Muscle layer of colon (tissue), 2 donors: ENCODE measurements around the gene TRIM44.

Experiments
- H3K27ac ChIP-seq: one replicate; pipeline ENCODE4 v1.7.0; 2013; ENCODE audit warnings: low read depth, mild to moderate bottlenecking, low read length, moderate library complexity
- H3K27me3 ChIP-seq, 2 donors: one replicate each; pipeline ENCODE4 v1.7.0; 2013; ENCODE audit warnings: low read length in 2 of 2, mild to moderate bottlenecking in 2 of 2; ENCODE audit not compliant: insufficient read depth in 2 of 2, control insufficient read depth in 1 of 2
- H3K36me3 ChIP-seq: one replicate; pipeline ENCODE4 v1.7.0; 2013; ENCODE audit warnings: mild to moderate bottlenecking, low read length; ENCODE audit not compliant: insufficient read depth
- H3K4me1 ChIP-seq: one replicate; pipeline ENCODE4 v1.7.0; 2013; ENCODE audit warnings: mild to moderate bottlenecking, low read length; ENCODE audit not compliant: insufficient read depth
- H3K4me3 ChIP-seq, 2 donors: one replicate each; pipeline ENCODE4 v1.7.0; 2013; ENCODE audit warnings: low read length in 2 of 2, low read depth in 1 of 2, mild to moderate bottlenecking in 1 of 2, moderate library complexity in 1 of 2
- H3K9ac ChIP-seq: one replicate; pipeline ENCODE4 v1.7.0; 2013; ENCODE audit warnings: low read length
- H3K9me3 ChIP-seq: one replicate; pipeline ENCODE4 v1.7.0; 2013; ENCODE audit warnings: mild to moderate bottlenecking, low read length
- donor health status: abdominal sarcoma.
- donor health status: Adenocarcinoma of cecum.

TRIM44 gene

GRCh38 chr11:35677904-35678303 lies 15.3 kb downstream of the TRIM44 start:
- Histone ChIP-seq H3K9me3 (no peaks in the 10 kb centered on the region), H3K27ac (no peak overlapping the region), H3K4me3 (no peak overlapping the region), H3K4me1 (peaks cover 29% of the 10 kb centered on the region), H3K9ac (no peak overlapping the region), H3K27me3 (no peaks in the 10 kb centered on the region), H3K36me3 (no peaks in the 10 kb centered on the region)

GRCh38 chr11:35678471-35678870 lies 15.9 kb downstream of the TRIM44 start:
- Histone ChIP-seq H3K4me3 (no peak overlapping the region), H3K27ac (no peak overlapping the region), H3K9me3 (no peaks in the 10 kb centered on the region), H3K27me3 (no peaks in the 10 kb centered on the region), H3K4me1 (peaks cover 32% of the 10 kb centered on the region), H3K9ac (no peak overlapping the region), H3K36me3 (no peaks in the 10 kb centered on the region)

- Histone ChIP-seq H3K4me3 (no peak overlapping the region), H3K27me3 (no peaks in the 10 kb centered on the region), H3K36me3 (no peaks in the 10 kb centered on the region), H3K9ac (no peak overlapping the region), H3K9me3 (no peaks in the 10 kb centered on the region), H3K4me1 (peaks cover 32% of the 10 kb centered on the region), H3K27ac (no peak overlapping the region)
These were observed 16.4 kb downstream of the TRIM44 start for GRCh38 chr11:35678975-35679374.

GRCh38 chr11:35680506-35680905 lies 17.9 kb downstream of the TRIM44 start:
- no peaks in the 10 kb centered on the region for H3K27me3 ChIP-seq
- H3K9me3 ChIP-seq = no peaks in the 10 kb centered on the region
- no peaks in the 10 kb centered on the region for H3K36me3 ChIP-seq
- peaks cover 25% of the 10 kb centered on the region for H3K4me1 ChIP-seq
- no peak overlapping the region for H3K4me3 ChIP-seq
- no peak overlapping the region for H3K9ac ChIP-seq
- H3K27ac ChIP-seq = no peak overlapping the region

- no peaks in the 10 kb centered on the region for H3K9me3 ChIP-seq
- no peak overlapping the region for H3K4me3 ChIP-seq
- H3K27me3 ChIP-seq = no peaks in the 10 kb centered on the region
- H3K4me1 ChIP-seq = peaks cover 18% of the 10 kb centered on the region
- no peak overlapping the region for H3K27ac ChIP-seq
- no peak overlapping the region for H3K9ac ChIP-seq
- no peaks in the 10 kb centered on the region for H3K36me3 ChIP-seq
These were observed 18.7 kb downstream of the TRIM44 start for GRCh38 chr11:35681163-35681767.

GRCh38 chr11:35682230-35683173 lies 19.9 kb downstream of the TRIM44 start:
- H3K27me3 ChIP-seq = no peaks in the 10 kb centered on the region
- no peak overlapping the region for H3K9ac ChIP-seq
- H3K4me3 ChIP-seq = no peak overlapping the region

GRCh38 chr11:35683728-35684339 lies 21.3 kb downstream of the TRIM44 start:
- Histone ChIP-seq H3K9ac (no peak overlapping the region), H3K4me1 (peaks cover 14% of the 10 kb centered on the region), H3K4me3 (no peak overlapping the region), H3K36me3 (peaks cover 8% of the 10 kb centered on the region), H3K27me3 (no peaks in the 10 kb centered on the region), H3K9me3 (no peaks in the 10 kb centered on the region), H3K27ac (no peak overlapping the region)

More at GRCh38 chr11:35682230-35683173, 19.9 kb downstream of the TRIM44 start:
- Histone ChIP-seq H3K36me3 (peaks cover 8% of the 10 kb centered on the region), H3K4me1 (peaks cover 14% of the 10 kb centered on the region), H3K9me3 (no peaks in the 10 kb centered on the region), H3K27ac (no peak overlapping the region)

- Histone ChIP-seq H3K27ac (no peak overlapping the region), H3K9me3 (no peaks in the 10 kb centered on the region), H3K4me1 (peaks cover 1% of the 10 kb centered on the region), H3K9ac (no peak overlapping the region), H3K4me3 (no peak overlapping the region), H3K36me3 (peaks cover 8% of the 10 kb centered on the region), H3K27me3 (no peaks in the 10 kb centered on the region)
These were observed 25.4 kb downstream of the TRIM44 start for GRCh38 chr11:35688023-35688422.

- H3K27me3 ChIP-seq = no peaks in the 10 kb centered on the region
- H3K9ac ChIP-seq = no peak overlapping the region
- peaks cover 8% of the 10 kb centered on the region for H3K36me3 ChIP-seq
- no peak overlapping the region for H3K4me3 ChIP-seq
- H3K27ac ChIP-seq = no peak overlapping the region
- no peaks in the 10 kb centered on the region for H3K4me1 ChIP-seq
- no peaks in the 10 kb centered on the region for H3K9me3 ChIP-seq
These were observed 26.8 kb downstream of the TRIM44 start for GRCh38 chr11:35689081-35689996.

- Histone ChIP-seq H3K9me3 (no peaks in the 10 kb centered on the region), H3K4me1 (no peaks in the 10 kb centered on the region), H3K9ac (no peak overlapping the region), H3K27me3 (no peaks in the 10 kb centered on the region), H3K27ac (no peak overlapping the region), H3K36me3 (no peaks in the 10 kb centered on the region), H3K4me3 (no peak overlapping the region)
These were observed 39.6 kb downstream of the TRIM44 start for GRCh38 chr11:35702126-35702525.

- Histone ChIP-seq H3K36me3 (no peaks in the 10 kb centered on the region), H3K4me1 (no peaks in the 10 kb centered on the region), H3K9ac (no peak overlapping the region), H3K9me3 (no peaks in the 10 kb centered on the region), H3K4me3 (no peak overlapping the region), H3K27ac (no peak overlapping the region), H3K27me3 (no peaks in the 10 kb centered on the region)
These were observed 46.8 kb downstream of the TRIM44 start for GRCh38 chr11:35709376-35709775.
